BJ (cell line): ENCODE measurements around the gene ACADVL. TPM values are rescaled to one million over a fixed set of nuclear protein-coding genes. Genes with fewer than 3 reads are reported as not detected.

Experiments
- CTCF ChIA-PET: fragments of 350-600 bp; formaldehyde crosslinking; extraction: SDS; loops from one replicate; lab custom pipeline; 2021; ENCODE audit warnings: antibody characterized with exemption, inconsistent platforms; lab: Yijun Ruan, JAX
- POLR2A ChIA-PET: fragments of 300-600 bp; sonication (Branson Sonifier 250); formaldehyde crosslinking; extraction: SDS; loops from one replicate; lab custom pipeline; 2021; ENCODE audit warnings: antibody characterized with exemption; lab: Charles Lee
- DNase-seq: peaks from one replicate; pipeline ENCODE4 v3.0.0-alpha.2; 2011; ENCODE audit warnings: low read depth
- H3K27me3 ChIP-seq: 2 replicates; pipeline ENCODE4 v1.6.0; 2011; ENCODE audit warnings: low read length; ENCODE audit not compliant: control insufficient read depth, insufficient read depth
- H3K36me3 ChIP-seq: 2 replicates; pipeline ENCODE4 v1.5.1; 2011; ENCODE audit warnings: low read length; ENCODE audit not compliant: control insufficient read depth, insufficient read depth
- H3K4me3 ChIP-seq: 2 replicates; pipeline ENCODE4 v1.5.1; 2011; ENCODE audit warnings: low read depth, mild to moderate bottlenecking, control low read depth, low read length
- CTCF ChIP-seq: IDR thresholded peaks from 2 replicates; pipeline ENCODE4 v1.5.1; 2011; ENCODE audit warnings: low read depth, mild to moderate bottlenecking, control low read depth, inconsistent platforms, low read length, moderate library complexity; ENCODE audit not compliant: insufficient read depth
- polyA plus RNA-seq: library from polyadenylated mRNA; depleted of rRNA; stranded (reverse); fragments of >200 nt; gene quantifications from 2 replicates; pipeline ENCODE4 v1.2.3, GENCODE V29; 2011

ACADVL gene
- polyA plus RNA-seq, 1 experiment = 517 TPM

DNA sequence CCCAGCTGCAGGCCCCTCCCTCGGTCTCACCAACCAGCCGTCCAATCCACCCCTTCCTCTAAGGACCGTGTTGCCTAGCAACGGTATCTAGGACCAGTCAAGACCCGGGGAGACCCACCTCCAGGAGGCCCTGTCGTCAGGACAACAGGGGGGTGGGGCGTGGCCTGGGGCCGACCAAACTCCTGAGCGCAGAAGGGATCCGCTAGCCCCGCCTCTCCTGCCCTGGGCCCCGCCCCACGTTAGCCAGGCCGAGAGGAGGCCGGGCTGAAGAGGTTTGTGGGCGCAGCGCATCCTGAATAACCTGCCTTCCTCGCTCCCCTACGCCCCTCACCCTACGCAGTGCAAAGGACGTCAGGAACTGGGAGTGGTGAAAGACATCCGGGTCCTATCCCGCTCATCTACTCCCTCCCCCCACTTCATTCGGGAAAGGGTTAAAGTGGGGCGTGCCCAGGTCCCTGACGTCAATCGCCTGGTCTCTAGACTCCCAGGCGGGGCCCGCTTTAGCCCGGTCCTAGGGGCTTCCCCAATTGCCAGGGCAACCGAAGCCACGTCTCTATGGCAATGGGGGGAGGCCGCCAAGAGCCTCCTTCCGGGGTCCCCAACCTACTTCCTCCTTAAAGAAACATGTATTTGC is 14.8 kb upstream of the ACADVL start:
- Histone ChIP-seq H3K36me3 (peaks cover 13% of the 10 kb centered on the region), H3K27me3 (no peaks in the 10 kb centered on the region), H3K4me3 (peak overlapping the region; percentile 33)
- DNase-seq = no peak
- POLR2A ChIA-PET = no interaction called here
- CTCF ChIA-PET = no interaction called here
- TF ChIP-seq CTCF = no peak

GRCh38 chr17:7205561-7205960 is 14.2 kb upstream of the ACADVL start:
- TF ChIP-seq CTCF = no peak
- Histone ChIP-seq H3K4me3 (peak overlapping the region; percentile 33), H3K36me3 (peaks cover 13% of the 10 kb centered on the region), H3K27me3 (no peaks in the 10 kb centered on the region)
- POLR2A ChIA-PET = no interaction called here
- DNase-seq = no peak
- CTCF ChIA-PET = no interaction called here

- no peak for DNase-seq
- CTCF ChIA-PET = interaction anchor here (1.5 kb wide), 1 partner anchor 89 kb away, joined by 3 read pairs; no protein-coding TSS in a partner anchor
- H3K36me3 ChIP-seq = peaks cover 13% of the 10 kb centered on the region
- H3K4me3 ChIP-seq = no peak overlapping the region
- no peak for TF ChIP-seq CTCF
- no peaks in the 10 kb centered on the region for H3K27me3 ChIP-seq
- POLR2A ChIA-PET = no interaction called here
Measured at GRCh38 chr17:7207120-7208001, 12.4 kb upstream of the ACADVL start.

DNA sequence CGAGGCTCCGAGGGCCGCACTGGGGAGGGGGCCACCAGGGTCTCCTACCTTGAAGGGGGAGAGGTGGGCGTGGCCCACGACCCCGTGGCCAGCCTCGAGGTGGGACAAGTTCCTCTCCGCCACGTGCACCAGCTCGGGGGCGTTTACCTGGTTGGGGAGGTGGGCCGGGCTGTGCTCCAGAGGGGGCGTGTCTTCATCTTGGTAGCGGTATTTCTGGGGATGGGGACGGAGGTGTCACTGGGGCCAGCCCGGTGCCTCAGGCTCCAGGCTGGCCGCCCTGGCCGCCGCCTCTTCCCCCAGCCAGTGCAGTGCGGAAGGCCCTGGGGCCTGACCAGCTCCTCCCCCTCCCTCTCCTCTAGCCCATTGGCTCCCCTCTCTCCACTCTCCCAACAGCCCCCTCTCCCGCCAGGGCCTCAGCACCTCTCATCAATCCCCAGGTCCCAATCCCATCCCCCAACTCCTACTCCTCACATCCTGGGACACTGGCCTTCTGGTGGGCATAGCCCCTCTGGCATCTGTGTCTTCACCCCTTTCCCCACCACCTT is 11.6 kb upstream of the ACADVL start:
- DNase-seq = no peak
- H3K36me3 ChIP-seq = peaks cover 10% of the 10 kb centered on the region
- H3K4me3 ChIP-seq = no peak overlapping the region
- POLR2A ChIA-PET = no interaction called here
- no peak for TF ChIP-seq CTCF
- CTCF ChIA-PET = interaction anchor here (1.0 to 1.5 kb wide), 2 partner anchors 88 to 162 kb away, joined by 3 read pairs; no protein-coding TSS in a partner anchor
- no peaks in the 10 kb centered on the region for H3K27me3 ChIP-seq
